Stimulated activated CD8-positive, alpha-beta memory T cell treated with anti-CD3 and anti-CD28 coated beads, Interleukin-12 subunit alpha, Interleukin-12 subunit beta, amount 100 ng/mL, for 1 hour (primary cell): Measurements from ENCODE around the gene BCL2.
"Not testable (repeated sequence)": the region's sequence is repeated elsewhere in the genome, so short reads cannot be mapped to it uniquely, and the experiment has no call there.

ENCODE experiments used
- DNase-seq: peaks from one replicate; pipeline ENCODE4 v3.0.0-alpha.2; 2020; ENCODE audit warnings: low read depth

The BCL2 gene

DNA sequence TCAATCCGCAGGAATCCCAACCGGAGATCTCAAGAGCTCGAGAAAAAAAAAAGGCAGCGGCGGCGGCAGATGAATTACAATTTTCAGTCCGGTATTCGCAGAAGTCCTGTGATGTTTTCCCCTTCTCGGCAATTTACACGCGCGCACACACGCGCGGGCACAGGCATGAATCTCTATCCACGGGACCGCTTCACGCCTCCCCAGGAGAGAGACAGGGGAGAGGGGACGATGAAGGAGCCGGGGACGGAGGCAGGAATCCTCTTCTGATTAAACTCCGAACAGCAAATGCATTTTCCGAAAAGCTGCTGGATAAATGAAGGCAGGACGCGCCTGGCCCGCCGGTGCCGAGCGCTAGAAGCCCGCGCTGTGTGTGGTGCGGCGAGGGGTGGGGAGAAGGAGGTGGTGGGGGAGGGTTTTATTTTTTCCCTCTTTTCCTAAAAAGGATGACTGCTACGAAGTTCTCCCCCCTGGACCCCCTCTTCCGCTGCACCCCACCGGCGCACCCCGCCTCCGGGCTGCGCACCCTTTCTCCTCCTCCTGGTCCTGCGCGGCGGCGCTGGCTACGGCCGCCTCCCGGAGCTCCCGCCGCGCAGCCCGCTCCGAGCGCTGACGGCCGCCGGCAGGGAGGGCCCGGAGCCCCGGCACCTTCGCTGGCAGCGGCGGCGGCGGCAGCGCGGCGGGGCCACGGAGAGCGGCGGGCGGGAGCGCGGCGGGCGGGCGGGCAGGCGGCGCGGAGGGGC lies at the start of gene BCL2:
Gene BCL2 (minus strand): TSS at position 387 of the 740 bp plus-strand sequence.
- no peak for DNase-seq

DNA sequence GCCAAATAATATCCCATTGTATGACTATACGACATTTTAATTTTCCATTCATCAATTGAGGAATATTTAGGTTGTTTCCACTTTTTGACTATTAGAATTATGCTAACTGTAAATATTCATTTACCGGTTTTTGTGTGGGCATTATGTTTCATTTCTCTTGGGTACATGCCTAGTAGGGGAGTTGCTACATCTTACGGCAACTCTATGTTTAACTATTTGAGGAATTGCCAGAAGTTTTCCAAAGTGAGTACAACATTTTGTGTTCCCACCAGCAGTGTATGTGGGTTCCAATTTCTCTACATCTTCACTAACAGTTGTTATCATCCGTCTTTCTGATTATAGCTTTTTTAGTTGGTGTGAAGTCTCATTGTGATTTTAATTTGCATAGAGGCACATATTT lies 49.0 kb upstream of the BCL2 start:
- no peak for DNase-seq

DNA sequence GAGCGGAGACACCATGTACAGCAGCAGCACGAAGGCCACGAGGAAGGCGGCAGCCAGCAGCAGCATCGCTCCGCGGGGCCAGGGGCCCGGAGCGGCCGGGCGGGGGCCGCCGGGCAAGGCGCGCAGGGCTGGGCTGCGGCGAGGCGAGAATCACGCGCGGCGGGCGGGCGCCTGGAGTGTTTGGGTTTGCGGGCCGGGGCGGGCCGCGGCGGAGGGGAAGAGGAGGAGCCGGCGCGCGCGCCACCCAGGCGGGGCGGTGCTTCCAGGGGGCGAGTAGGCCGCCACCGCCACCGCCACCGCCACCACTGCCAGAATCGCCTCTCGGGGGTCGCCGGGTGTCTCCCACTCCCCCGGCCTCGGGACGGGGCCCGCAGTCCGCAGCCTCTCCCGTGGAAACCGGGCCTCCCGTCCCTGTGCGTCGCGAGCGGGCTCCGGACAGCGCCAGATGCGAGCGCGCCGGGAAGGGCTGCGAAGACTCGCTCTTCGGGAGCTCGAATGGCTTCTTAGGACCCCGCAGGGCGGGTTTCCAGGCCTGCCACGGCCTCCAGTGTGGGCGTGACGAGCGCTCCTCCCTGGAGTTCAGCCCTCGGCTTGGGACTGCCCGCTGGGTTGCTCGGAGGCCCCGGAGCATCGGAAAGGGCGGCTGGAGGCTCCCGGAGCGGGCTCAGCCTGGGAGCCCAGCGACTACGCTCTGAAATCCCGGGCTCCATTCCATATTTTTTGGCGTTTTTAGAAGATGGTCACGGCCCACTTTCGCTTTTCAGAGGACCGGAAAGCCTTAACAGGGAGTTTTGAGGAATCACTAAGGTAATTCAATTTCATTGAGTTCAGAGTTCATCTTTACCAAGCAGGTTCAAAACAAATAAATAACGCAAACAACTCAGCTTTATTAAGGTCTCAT lies 47.7 kb upstream of the BCL2 start, which contains the start of gene KDSR:
Gene KDSR (minus strand): TSS at position 154 of the 901 bp plus-strand sequence. CDS start 88 bp downstream, at position 66.
- DNase-seq: peak; percentile 61

DNA sequence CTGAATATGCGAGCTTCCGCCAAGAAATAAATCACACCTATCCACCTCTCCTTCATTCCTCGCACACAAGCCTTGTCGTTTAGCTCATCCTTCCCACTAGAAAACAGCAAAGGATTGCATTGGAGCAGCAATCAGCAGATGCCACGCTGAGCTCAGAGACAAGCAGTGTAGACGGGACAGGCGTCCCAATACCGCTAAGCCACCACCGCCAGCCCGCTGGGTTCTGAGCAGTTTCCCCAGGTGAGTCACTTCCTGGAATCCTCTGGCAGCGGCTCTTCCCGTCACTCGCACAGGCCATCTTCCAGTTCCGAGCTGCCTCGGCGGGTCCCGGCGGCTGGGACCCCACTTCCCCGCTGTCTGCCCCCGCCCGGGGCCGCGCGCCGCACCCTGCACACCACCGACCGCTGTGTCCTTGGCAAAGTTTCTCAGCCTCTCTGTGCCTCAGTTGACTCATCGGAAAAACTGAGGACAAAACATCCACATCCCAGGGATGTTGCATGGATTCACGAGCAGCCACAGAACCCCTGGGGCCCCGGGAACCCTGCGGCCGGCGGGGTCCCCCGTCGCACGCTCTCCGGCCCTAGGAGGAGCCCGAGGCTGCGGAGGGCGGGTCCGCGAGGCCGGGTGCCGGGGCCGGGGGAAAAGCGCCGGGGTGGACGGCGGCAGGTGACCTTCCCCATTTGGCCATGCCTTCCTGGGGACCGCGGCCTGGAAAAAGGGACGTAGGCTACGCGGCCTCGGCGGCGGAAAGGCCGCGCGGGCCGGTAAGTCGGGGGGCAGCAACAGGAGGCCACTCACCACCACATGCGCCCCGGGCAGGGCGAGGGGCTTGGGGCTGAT lies 46.9 kb upstream of the BCL2 start:
- peak; percentile 48 for DNase-seq

DNA sequence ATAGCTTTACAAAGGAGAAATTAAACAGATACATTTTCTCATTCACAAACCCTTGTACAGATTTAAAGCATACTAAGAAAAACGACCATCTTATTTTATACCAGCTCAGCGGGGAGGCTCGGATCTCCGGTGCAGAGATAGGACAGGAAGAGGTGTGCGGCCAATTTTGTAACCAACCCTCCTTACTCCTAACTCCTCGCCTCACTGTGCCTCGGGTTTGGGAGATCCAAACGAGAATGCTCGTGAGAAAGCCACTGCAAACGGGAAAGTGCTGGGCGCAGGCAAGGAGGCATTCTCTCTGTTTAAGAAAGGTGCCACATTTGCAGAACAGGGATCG lies 46.3 kb upstream of the BCL2 start:
- no peak for DNase-seq

DNA sequence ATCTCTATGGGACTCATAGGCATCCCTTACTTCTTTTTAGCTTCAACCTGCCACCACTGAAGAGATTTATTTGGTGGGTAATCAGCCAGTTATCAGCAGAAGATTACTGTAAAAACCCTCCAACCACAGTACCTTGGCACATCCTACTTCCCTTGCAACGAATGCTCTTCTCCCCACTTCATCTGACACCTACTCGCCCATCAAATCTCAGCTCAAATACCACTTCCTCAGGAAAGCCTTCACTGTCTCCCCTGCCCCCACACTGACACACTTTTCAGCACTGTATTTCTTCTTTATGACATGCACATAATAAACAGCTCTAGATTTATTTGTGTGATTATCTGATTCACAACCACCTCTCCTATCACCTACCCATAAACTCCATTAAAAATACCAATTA lies 44.4 kb upstream of the BCL2 start:
- DNase-seq: no peak

DNA sequence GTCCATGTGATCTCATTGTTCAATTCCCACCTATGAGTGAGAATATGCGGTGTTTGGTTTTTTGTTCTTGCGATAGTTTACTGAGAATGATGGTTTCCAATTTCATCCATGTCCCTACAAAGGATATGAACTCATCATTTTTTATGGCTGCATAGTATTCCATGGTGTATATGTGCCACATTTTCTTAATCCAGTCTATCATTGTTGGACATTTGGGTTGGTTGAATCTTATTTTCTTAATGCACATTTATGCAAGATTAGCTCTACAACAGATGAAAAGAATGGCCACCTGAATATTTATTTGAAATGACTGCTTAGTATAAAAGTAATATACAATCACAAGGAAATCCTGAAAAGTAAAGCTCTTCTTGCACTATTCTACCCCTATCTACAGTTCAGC lies 43.9 kb upstream of the BCL2 start:
- not testable (repeated sequence) for DNase-seq

DNA sequence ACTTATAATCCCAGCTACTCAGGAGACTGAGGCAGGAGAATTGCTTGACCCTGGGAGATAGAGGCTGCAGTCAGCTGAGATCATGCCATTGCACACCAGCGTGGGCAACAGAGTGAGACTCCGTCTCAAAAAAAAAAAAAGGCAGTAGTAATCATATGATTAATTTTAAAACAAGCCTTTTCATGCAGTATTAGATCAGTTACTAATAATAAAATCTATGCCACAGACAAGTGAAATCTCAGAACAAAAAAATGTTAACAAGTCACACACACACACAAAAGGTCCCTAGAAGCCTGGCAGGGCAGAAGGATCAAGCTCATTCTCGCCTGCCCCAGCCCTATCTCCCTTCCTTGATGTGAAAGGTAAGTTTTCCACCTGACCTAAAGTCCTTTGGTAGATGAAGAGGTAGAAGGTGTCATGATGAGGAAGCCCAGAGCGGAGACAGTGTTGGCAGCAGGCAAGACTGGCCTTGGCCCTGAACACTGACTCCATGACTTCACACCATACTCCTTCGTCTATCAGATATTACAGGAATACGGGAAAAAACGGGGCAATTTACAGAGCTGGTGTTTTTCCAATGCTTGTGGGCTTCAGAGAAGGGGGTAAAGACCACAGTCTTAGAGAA lies 36.8 kb upstream of the BCL2 start:
- DNase-seq: no peak

DNA sequence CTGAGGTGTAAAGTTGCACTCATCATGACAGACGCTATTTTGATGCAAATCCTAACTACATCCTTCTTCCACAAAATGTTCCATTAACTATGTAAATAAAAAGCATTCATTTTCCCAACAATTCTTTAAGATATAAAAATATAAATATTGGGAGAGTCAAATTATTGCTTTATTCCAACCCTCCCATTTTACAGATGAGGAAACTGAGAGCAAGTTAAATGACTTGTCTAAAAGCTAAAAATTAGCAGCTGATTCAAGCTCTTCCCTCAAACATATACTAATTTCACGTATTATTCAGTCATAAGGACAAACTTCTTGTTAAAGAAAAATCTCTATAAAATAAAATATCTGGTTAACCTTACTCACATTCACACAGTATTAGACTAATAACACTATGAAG lies 30.7 kb upstream of the BCL2 start:
- DNase-seq: no peak

DNA sequence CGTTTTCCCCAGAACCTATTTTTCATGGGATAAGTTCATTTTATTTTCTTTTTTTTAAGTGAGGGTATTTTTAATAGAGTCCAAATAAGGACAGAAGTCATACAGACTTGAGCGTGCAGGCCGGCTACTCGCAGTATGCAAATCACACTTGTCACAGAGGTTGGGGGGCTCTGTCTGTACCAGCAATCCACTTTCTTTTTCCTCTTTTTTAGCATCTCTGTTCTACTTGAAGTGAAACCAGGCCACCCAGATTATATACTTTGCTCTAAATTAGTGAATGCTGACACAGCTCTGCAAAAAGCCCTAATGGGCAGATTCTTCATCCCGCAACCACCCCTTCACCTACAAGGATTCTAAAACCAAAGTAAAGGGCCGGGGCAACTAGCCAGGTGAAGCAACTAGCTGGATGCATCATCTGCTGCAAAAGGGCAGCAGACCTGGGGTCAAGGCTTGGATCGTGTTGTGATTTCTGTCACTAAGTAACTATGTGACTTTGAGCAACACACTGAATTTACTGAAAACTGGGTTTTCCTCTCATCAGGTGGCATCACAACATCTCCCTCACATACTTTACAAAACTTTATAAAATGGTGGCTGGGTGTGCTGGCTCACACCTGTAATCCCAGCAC lies 29.1 kb upstream of the BCL2 start:
- no peak for DNase-seq

DNA sequence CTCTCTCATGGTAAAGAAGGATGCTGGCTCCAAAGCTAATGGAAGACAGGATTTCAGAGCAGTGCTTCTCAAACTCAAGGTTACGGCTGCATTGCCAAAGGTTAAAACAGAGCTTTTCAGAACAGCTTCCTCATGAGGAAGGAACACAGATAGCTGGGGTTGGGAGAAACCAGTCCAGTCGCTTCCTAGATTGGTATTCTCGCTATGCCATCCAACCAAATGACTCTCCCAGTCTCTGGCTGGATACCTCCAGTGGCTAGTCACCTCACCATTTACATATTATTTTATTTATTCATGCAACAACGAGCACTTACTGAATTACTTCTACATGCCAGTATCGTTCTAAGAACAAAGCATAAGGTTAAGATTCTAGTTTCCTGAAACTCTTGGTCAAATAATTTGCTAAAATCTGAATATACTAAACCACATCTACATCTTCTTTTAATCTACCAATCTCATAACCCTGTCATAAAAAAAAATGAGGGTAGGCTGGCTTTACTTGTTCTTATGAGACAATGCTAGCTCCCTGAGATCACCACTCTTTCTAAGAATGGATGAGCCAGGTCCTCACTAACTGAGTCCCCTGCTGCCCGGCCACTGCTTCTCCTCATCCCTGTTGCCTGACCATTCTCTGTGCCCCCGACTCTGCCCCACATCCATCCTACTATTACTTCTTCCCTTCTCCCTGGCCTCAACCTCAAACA lies 27.1 kb upstream of the BCL2 start:
- no peak for DNase-seq

DNA sequence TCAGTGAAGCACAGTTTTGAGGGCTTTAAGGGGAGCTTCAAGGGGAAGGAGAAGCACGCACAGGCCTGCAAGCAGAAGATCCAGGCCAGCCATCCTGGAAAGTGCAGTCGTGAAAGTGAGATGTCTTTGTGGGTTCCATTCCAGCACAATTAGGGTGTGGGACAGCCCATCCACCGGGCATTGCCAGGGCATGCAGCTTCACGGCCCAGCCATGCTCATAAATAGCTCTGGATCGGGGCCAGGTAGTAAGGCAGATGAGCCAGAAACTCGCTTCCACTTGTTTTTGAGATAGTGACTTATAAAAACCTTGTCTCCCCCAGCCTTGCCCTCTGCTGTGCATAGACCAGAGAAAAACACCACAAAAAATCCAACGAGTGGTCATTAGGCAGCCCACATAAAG lies 26.5 kb upstream of the BCL2 start:
- no peak for DNase-seq

DNA sequence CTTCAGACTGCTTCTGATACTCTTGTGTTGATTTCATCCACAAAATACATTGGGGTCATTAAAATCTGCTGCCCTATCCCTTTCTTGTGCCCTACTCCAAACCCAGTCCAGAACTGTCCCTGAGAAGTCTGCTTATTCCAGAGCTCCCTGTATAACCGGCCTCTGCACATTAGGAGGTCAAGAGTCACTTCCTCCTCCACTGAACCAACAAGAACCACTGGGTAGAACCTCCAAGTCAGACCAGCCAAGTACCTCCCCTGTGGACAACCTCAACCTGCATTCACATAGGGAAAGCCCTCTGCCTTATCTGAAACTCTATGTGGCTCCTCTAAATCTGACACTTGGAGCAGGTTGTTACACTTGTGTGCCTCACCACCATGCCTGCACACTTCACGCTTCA lies 25.3 kb upstream of the BCL2 start:
- DNase-seq: no peak

DNA sequence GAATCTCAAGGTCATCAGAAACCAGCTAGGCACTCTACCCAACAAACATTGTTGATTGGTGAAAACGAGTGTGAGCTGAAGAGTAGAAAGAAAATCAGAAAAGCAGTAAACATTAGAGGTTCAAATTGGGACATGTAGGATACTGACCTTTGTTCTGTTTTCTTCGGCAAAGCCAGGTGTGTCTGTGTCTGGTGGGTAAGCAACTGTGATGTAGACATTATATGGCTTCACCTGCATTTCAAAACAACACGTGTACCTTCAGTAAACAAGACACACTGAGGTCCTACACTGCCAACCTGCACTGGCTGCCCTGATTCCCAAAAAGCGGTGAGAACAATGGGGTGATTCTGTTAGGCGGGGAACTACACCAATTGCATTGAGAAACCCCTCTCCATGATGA lies 24.7 kb upstream of the BCL2 start:
- no peak for DNase-seq

DNA sequence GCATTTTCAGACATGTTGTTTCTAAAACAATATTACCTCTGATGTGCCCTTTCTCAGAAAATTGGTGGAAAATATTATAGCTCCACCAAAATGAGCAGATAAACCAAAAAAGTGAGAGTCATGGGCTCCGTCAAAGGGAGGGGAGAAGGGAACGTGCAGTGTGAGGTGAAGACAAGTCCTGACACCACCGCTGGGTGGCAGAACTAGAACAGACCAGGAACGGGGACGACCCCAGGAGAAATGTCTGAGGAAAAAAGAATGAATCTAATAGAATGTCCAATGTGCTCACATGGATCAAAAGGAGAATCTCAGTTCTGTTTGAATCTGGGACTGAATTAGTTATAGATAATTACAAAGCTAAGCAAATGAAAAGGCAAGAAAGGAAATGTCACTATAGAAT lies 22.6 kb upstream of the BCL2 start:
- DNase-seq: no peak

DNA sequence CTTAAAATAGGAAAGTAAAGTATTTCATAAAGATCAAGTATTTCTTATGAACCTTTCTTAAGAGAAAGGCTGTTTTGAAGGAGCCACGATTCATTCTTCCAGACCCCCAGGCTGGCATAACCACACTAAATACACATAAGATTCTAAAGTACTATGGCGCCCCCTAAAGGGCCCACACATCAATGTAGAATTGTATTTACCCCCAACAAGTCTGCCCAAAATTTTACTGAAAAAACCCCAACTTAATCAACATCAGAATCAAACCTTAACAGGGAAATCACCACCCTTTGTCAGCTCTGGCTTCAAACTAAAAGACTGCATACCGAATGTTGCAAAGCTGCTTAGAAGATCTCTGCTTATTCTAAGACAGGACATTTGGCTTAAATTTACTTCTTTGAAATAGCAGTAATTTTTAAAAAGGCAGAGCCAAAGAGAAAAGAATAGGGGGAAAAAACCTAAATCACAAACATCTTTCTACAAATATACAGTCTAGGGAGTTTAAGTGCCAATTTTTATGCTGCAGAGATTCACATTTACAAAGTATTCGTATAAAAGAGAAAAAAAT lies 20.4 kb upstream of the BCL2 start:
- DNase-seq: peak; percentile 10

DNA sequence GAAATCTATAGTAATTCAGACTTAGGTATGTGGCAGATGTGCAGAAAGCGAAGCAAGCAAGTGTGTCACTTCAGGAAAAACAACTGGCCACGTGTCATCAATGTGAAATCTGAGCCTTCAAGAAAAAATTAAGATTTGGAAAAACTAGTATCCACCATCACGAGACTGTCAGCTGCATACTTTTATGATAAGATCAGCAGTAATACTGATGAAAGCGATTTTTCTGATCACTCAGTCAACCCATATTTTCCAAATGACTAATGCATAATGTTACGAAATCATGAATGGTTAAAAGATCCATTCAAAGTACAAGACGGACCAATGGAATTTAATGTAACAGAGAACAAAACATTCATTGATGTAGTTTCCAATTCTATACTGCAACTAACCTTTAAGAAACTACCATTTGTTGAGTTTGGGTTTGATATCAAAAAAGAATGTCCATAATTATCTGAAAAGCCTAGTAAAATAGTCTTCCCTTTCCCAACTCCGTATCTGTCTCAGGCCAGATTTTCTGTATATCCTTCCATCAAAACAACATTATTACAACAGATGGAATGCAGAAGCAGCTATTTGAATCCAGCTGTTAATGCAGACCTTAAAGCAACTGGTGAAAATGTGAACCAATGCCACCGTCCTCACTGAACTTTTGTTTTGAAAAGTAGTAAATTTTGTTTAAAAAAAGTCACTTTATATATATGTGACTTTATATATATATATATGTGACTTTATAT lies 17.0 kb upstream of the BCL2 start:
- no peak for DNase-seq

DNA sequence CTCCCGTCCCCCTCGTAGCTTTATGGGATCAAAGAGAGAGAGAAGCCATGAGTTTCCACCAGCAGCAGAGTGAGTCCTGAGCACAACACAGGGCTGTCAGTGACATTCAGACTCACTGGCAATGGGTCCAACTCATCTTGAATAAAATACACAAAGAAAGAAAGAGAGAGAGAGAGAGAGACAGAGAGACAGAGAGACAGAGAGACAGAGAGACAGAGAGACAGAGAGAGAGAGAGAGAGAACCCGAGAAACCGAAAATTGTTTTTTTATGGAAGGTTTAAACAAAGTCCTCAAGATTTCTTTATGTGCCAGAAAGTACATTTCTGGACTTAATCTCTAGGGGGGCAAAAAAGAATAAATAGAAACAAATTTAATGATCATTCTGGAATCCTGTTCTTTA lies 11.5 kb upstream of the BCL2 start:
- DNase-seq: no peak

DNA sequence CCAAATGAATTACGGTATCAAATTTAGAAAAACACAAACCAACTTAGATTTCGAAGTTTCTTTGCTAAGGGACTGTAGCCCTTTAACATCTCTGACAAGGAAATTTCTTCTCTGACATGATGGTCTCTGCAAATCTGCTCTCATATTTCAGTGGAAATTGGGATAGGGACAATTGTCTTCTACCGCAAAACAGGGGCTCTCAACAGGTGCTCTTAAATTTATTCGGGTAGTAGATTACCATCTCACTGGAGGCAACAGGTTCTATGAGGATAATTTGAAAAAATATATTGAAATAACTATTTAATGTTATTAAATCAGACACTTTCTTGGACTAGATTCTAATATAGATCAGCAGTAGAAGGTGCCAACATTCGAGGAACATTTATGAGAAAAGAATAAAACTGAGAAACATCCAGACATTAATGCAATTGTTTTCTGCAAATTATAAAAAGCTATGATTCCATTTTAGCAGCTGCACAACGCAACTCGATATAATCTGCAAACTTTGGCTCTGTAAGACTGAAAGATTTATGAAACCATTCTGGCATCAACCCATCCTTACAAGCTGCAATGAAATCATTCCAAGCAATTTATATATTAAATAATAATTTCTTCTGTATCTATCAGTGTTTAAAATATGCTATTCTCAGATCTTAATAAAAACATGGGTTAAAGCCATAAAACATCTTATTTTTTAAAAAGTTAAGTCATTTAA lies 10.0 kb upstream of the BCL2 start:
- DNase-seq: no peak
